H9 (cell line): ENCODE data around the gene LRRFIP2. TPM values are rescaled to one million over a fixed set of nuclear protein-coding genes. Genes with fewer than 3 reads are reported as not detected.

Source experiments
- DNase-seq: peaks from one replicate; pipeline ENCODE4 v3.0.0-alpha.2; 2017
- H2AFZ ChIP-seq: one replicate; pipeline ENCODE4 v1.6.1; 2013; ENCODE audit warnings: mild to moderate bottlenecking, low read length, control low read depth, moderate library complexity
- H2AK5ac ChIP-seq: 2 replicates; pipeline ENCODE4 v1.6.1; 2013; ENCODE audit warnings: low read length, control low read depth, mixed read lengths; ENCODE audit not compliant: insufficient read length
- H2BK120ac ChIP-seq: one replicate; pipeline ENCODE4 v1.6.1; 2013; ENCODE audit warnings: low read depth, mild to moderate bottlenecking, low read length, control low read depth, inconsistent platforms; ENCODE audit not compliant: poor library complexity, severe bottlenecking
- H2BK12ac ChIP-seq: 2 replicates; pipeline ENCODE4 v1.6.1; 2013; ENCODE audit warnings: low read length, control low read depth, mixed read lengths, low read depth; ENCODE audit not compliant: insufficient read length
- H2BK15ac ChIP-seq: 2 replicates; pipeline ENCODE4 v1.6.1; 2013; ENCODE audit warnings: low read depth, low read length, control low read depth
- H2BK20ac ChIP-seq: one replicate; pipeline ENCODE4 v1.6.1; 2013; ENCODE audit warnings: low read depth, mild to moderate bottlenecking, low read length, control low read depth, inconsistent platforms; ENCODE audit not compliant: poor library complexity, severe bottlenecking
- H2BK5ac ChIP-seq: 2 replicates; pipeline ENCODE4 v1.6.1; 2013; ENCODE audit warnings: low read length, control low read depth, mixed read lengths; ENCODE audit not compliant: insufficient read length
- H3K14ac ChIP-seq: 2 replicates; pipeline ENCODE4 v1.6.1; 2013; ENCODE audit warnings: low read length, control low read depth; ENCODE audit not compliant: insufficient read depth
- H3K18ac ChIP-seq: 2 replicates; pipeline ENCODE4 v1.6.1; 2013; ENCODE audit warnings: low read depth, mild to moderate bottlenecking, mixed read lengths, low read length, control low read depth; ENCODE audit not compliant: insufficient read length
- H3K23ac ChIP-seq: 2 replicates; pipeline ENCODE4 v1.6.1; 2013; ENCODE audit warnings: low read length, control low read depth, mixed read lengths, low read depth; ENCODE audit not compliant: insufficient read length
- H3K23me2 ChIP-seq: 2 replicates; pipeline ENCODE4 v1.6.1; 2013; ENCODE audit warnings: low read depth, mild to moderate bottlenecking, mixed read lengths, low read length, control low read depth; ENCODE audit not compliant: insufficient read length, poor library complexity, severe bottlenecking
- H3K27ac ChIP-seq: 2 replicates; pipeline ENCODE4 v1.5.1; 2013; ENCODE audit warnings: low read length, control low read depth, mixed read lengths, low read depth; ENCODE audit not compliant: insufficient read length
- H3K27me3 ChIP-seq: 2 replicates; pipeline ENCODE4 v1.6.1; 2013; ENCODE audit warnings: low read length, control low read depth, inconsistent platforms; ENCODE audit not compliant: insufficient read depth
- H3K4ac ChIP-seq: 2 replicates; pipeline ENCODE4 v1.6.1; 2013; ENCODE audit warnings: low read depth, mild to moderate bottlenecking, control low read depth, inconsistent platforms, low read length, moderate library complexity
- H3K4me1 ChIP-seq: 2 replicates; pipeline ENCODE4 v1.6.1; 2013; ENCODE audit warnings: low read length, control low read depth, inconsistent platforms; ENCODE audit not compliant: insufficient read depth
- H3K4me2 ChIP-seq: 2 replicates; pipeline ENCODE4 v1.6.1; 2013; ENCODE audit warnings: low read length, control low read depth, mixed read lengths; ENCODE audit not compliant: insufficient read length, insufficient read depth
- H3K56ac ChIP-seq: 2 replicates; pipeline ENCODE4 v1.6.1; 2013; ENCODE audit warnings: low read depth, mild to moderate bottlenecking, mixed read lengths, low read length, control low read depth; ENCODE audit not compliant: insufficient read length
- H3K79me1 ChIP-seq: 2 replicates; pipeline ENCODE4 v1.6.1; 2013; ENCODE audit warnings: low read depth, mild to moderate bottlenecking, moderate library complexity, low read length, control low read depth, inconsistent platforms; ENCODE audit not compliant: insufficient read depth, poor library complexity, severe bottlenecking
- H3K79me2 ChIP-seq: 2 replicates; pipeline ENCODE4 v1.6.1; 2013; ENCODE audit warnings: low read length, control low read depth, inconsistent platforms; ENCODE audit not compliant: insufficient read depth
- H3K9ac ChIP-seq: 2 replicates; pipeline ENCODE4 v1.6.1; 2013; ENCODE audit warnings: low read length, control low read depth, mixed read lengths; ENCODE audit not compliant: insufficient read length; ENCODE audit errors: extremely low read depth
- H3K9me3 ChIP-seq: one replicate; pipeline ENCODE4 v1.6.1; 2013; ENCODE audit warnings: low read depth, low read length, inconsistent platforms; ENCODE audit not compliant: control insufficient read depth
- H3T11ph ChIP-seq: one replicate; pipeline ENCODE4 v1.6.1; 2013; ENCODE audit warnings: mild to moderate bottlenecking, low read length, control low read depth, inconsistent platforms
- H4K20me1 ChIP-seq: one replicate; pipeline ENCODE4 v1.6.1; 2013; ENCODE audit not compliant: control insufficient read depth, insufficient read length, insufficient read depth
- H4K5ac ChIP-seq: 2 replicates; pipeline ENCODE4 v1.6.1; 2013; ENCODE audit warnings: low read depth, mild to moderate bottlenecking, mixed read lengths, low read length, control low read depth; ENCODE audit not compliant: insufficient read length
- H4K8ac ChIP-seq: replicated peaks from 2 replicates; pipeline ENCODE4 v1.6.1; 2013; ENCODE audit warnings: low read length, control low read depth, mixed read lengths, low read depth; ENCODE audit not compliant: insufficient read length
- H4K91ac ChIP-seq: 2 replicates; pipeline ENCODE4 v1.6.1; 2013; ENCODE audit warnings: low read depth, mild to moderate bottlenecking, moderate library complexity, mixed read lengths, low read length, control low read depth; ENCODE audit not compliant: insufficient read length
- H3K27ac Mint-ChIP-seq, 3 experiments: 2 replicates in 2 of 3; 3 replicates in 1 of 3; pipeline ENCODE4 v1.8.0; 2020 to 2021; ENCODE audit warnings: mixed read lengths in 3 of 3, mild to moderate bottlenecking in 1 of 3, moderate library complexity in 1 of 3
- H3K27me3 Mint-ChIP-seq: 2 replicates; pipeline ENCODE4 v1.8.0; 2021; ENCODE audit warnings: low read depth, mild to moderate bottlenecking, moderate library complexity, mixed read lengths
- H3K36me3 Mint-ChIP-seq, 3 experiments: 2 replicates in 2 of 3; 3 replicates in 1 of 3; pipeline ENCODE4 v1.8.0; 2020 to 2021; ENCODE audit warnings: low read depth in 3 of 3, mixed read lengths in 3 of 3; ENCODE audit not compliant: insufficient read depth in 1 of 3
- H3K4me1 Mint-ChIP-seq, 2 experiments: 2 replicates each; pipeline ENCODE4 v1.8.0; 2020; ENCODE audit warnings: mixed read lengths in 2 of 2
- H3K4me3 Mint-ChIP-seq, 2 experiments: 2 replicates in 1 of 2; 3 replicates in 1 of 2; pipeline ENCODE4 v1.8.0; 2020 to 2021; ENCODE audit warnings: mild to moderate bottlenecking in 2 of 2, mixed read lengths in 2 of 2, moderate library complexity in 1 of 2
- H3K9me3 Mint-ChIP-seq, 2 experiments: 2 replicates in 1 of 2; 3 replicates in 1 of 2; pipeline ENCODE4 v1.8.0; 2020; ENCODE audit warnings: mild to moderate bottlenecking in 2 of 2, mixed read lengths in 2 of 2, moderate library complexity in 1 of 2
- WGBS: extraction: QIAGEN DNeasy Blood & Tissue Kit; methylation state at CpG from one replicate; pipeline ENCODE4 v1.1.7; 2013; ENCODE audit warnings: missing lambda C conversion rate, low lambda C conversion rate, mixed read lengths; ENCODE audit not compliant: insufficient read length; ENCODE audit errors: extremely low coverage; 5-methylcytosine and 5-hydroxymethylcytosine counted together
- total RNA-seq: library from RNA; stranded (reverse); gene quantifications from 2 replicates; pipeline ENCODE4 v1.2.1, GENCODE V29; 2021
- TF ChIP-seq, protein P1 (sequence below): fragments of 200-600 bp; sonication (generic); conservative IDR thresholded peaks from 3 replicates; pipeline ENCODE4 v1.8.0; 2021; ENCODE audit warnings: antibody characterized with exemption, mild to moderate bottlenecking

The LRRFIP2 gene
- total RNA-seq, 1 experiment from 2014 or later = 30.7 TPM

- no peaks in the 10 kb centered on the region for H3K9me3 Mint-ChIP-seq
- no peak overlapping the region for H3K4me2 ChIP-seq
- H2AFZ ChIP-seq = no peak overlapping the region
- no peak overlapping the region for H2BK15ac ChIP-seq
- DNase-seq = no peak
- H3K27me3 ChIP-seq = no peaks in the 10 kb centered on the region
- no peak overlapping the region for H3T11ph ChIP-seq
- WGBS = no CpG with 5 or more reads among the region's 3 CpGs
- no peak overlapping the region for H2BK120ac ChIP-seq
- no peak overlapping the region for H3K14ac ChIP-seq
- H4K91ac ChIP-seq = no peak overlapping the region
- no peak overlapping the region for H4K5ac ChIP-seq
- H3K27ac Mint-ChIP-seq = peak overlapping the region; percentile 15 to 21 (median 19); a peak in 4 of 7 replicates
- H3K27me3 Mint-ChIP-seq = no peaks in the 10 kb centered on the region
- no peak overlapping the region for H3K4ac ChIP-seq
- H2BK12ac ChIP-seq = no peak overlapping the region
- H2AK5ac ChIP-seq = no peak overlapping the region
- no peak overlapping the region for H2BK5ac ChIP-seq
- no peak overlapping the region for H3K18ac ChIP-seq
- H3K9ac ChIP-seq = no peak overlapping the region
- no peak overlapping the region for H2BK20ac ChIP-seq
- no peaks in the 10 kb centered on the region for H3K79me1 ChIP-seq
- H3K56ac ChIP-seq = no peak overlapping the region
- H3K79me2 ChIP-seq = no peaks in the 10 kb centered on the region
- no peak overlapping the region for H3K4me3 Mint-ChIP-seq
- no peaks in the 10 kb centered on the region for H3K4me1 ChIP-seq
- H3K27ac ChIP-seq = peak overlapping the region; percentile 51
- H3K36me3 Mint-ChIP-seq = peaks cover 1 to 11% (median 9%) of the 10 kb centered on the region in 3 experiments; a peak in 6 of 7 replicates
- H3K9me3 ChIP-seq = no peaks in the 10 kb centered on the region
- H4K8ac ChIP-seq = no peak overlapping the region
- no peak overlapping the region for H3K23ac ChIP-seq
- peaks cover 13 to 15% of the 10 kb centered on the region in 2 experiments for H3K4me1 Mint-ChIP-seq
- H3K23me2 ChIP-seq = no peaks in the 10 kb centered on the region
- no peaks in the 10 kb centered on the region for H4K20me1 ChIP-seq
- TF ChIP-seq, protein P1, sequence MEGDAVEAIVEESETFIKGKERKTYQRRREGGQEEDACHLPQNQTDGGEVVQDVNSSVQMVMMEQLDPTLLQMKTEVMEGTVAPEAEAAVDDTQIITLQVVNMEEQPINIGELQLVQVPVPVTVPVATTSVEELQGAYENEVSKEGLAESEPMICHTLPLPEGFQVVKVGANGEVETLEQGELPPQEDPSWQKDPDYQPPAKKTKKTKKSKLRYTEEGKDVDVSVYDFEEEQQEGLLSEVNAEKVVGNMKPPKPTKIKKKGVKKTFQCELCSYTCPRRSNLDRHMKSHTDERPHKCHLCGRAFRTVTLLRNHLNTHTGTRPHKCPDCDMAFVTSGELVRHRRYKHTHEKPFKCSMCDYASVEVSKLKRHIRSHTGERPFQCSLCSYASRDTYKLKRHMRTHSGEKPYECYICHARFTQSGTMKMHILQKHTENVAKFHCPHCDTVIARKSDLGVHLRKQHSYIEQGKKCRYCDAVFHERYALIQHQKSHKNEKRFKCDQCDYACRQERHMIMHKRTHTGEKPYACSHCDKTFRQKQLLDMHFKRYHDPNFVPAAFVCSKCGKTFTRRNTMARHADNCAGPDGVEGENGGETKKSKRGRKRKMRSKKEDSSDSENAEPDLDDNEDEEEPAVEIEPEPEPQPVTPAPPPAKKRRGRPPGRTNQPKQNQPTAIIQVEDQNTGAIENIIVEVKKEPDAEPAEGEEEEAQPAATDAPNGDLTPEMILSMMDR = no peak
Measured at GRCh38 chr3:37162501-37163245, 11.7 kb downstream of the LRRFIP2 start.
